Measurements from ENCODE around the gene IL6ST.
"Not testable (repeated sequence)": the region's sequence is repeated elsewhere in the genome, so short reads cannot be mapped to it uniquely, and the experiment has no call there.

The IL6ST gene

DNA sequence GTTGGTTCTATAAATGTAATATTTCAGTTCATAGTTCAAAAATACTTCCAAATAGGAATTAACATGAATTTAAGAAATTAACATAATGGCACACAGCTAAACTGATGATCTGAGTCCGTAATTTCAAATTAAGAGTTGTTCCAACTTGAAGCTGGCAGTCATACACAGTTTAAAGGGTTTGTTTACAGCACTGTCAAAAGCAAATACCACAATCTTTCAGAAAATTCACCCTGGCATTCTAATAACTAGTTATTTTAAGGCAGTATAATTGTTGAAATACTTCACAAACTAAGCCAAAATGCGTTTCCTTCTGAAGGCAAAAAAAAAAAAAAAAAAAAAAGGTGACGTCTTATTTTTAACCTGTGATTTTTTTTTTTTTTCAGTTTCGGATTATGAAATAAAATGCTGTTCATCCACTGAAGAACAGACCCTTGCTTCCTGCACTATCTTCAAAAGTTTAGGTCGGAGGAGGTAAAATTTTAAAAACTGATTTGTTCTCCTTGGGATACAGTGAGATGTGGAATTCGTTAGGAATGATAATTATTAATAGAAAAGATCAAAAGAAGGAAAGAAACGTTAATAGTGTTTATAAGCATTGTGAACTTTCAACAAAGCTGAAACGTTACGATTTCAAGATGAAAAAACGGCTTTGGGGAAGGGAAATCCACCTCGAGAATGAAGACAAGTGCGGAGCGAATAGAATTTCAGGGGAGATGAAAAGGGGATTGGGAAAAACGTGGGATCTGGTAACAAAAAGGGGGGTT is 850 bp downstream of the IL6ST start:
- peak overlapping the region; percentile 99 for H3K4me3 ChIP-seq (ENCODE audit: low read depth, low read length)
- DNase-seq (ENCODE audit: low read depth) = no peak
- TF ChIP-seq, protein P1, sequence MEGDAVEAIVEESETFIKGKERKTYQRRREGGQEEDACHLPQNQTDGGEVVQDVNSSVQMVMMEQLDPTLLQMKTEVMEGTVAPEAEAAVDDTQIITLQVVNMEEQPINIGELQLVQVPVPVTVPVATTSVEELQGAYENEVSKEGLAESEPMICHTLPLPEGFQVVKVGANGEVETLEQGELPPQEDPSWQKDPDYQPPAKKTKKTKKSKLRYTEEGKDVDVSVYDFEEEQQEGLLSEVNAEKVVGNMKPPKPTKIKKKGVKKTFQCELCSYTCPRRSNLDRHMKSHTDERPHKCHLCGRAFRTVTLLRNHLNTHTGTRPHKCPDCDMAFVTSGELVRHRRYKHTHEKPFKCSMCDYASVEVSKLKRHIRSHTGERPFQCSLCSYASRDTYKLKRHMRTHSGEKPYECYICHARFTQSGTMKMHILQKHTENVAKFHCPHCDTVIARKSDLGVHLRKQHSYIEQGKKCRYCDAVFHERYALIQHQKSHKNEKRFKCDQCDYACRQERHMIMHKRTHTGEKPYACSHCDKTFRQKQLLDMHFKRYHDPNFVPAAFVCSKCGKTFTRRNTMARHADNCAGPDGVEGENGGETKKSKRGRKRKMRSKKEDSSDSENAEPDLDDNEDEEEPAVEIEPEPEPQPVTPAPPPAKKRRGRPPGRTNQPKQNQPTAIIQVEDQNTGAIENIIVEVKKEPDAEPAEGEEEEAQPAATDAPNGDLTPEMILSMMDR (IDR thresholded peaks at IDR 0.05; ENCODE audit: low read depth, low read length, missing control alignments) = no peak

DNA sequence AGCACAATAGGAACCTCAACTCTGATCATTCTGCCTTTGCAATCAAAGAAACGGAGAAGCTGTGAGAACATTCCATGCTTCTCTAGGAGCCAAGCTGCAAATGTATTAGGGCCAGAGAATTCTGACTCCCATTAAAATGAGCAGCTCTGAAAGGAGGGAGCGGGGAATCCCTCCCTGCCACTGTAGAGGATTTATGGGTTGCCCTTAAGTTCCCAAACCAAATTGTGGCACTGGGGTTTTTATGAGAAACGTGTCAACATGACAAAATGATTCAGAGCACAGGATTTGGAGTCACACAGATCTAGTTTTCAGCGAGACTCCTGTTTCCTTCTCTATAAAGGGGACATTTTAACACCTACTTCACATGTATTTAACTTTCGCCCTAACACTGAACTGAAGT is 1.8 kb downstream of the IL6ST start:
- TF ChIP-seq, protein P1 (IDR thresholded peaks at IDR 0.05; ENCODE audit: low read depth, low read length, missing control alignments) = no peak
- peak overlapping the region; percentile 99; the same call in 1 of the 2 replicates for H3K4me3 ChIP-seq (ENCODE audit: low read depth, low read length)
- DNase-seq (ENCODE audit: low read depth) = no peak

DNA sequence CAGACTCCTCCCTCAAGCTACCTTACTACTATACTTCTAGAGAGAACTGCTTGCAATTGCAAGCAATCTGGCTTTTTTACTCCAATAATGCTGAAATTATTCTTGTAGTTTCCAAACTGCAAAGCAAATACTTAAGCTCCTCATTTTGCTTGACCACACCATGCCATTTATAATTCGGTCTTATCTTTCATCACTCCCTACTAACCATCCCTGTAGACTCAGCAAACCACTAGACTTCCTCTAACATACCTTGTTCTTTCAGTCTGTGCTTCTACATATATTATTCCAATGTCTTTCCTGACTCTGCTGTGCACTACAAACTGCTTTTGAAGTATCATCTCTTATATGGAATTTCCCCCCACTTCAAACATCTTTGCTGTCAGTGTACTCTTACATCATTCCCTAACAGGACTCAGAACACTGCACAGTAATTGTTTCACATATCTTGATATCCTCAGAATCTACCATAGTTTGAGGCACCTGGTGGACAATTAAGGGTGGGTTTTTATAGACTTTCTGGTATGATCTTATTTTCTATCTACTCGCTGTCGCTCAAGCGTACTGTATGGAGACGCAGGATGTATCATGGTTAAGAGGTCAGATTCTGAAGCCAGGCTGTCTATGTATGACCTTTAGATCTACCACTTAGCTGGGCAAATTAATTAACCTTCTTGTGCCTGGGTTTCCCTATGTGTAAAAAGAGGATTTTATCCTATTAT is 2.8 kb downstream of the IL6ST start:
- TF ChIP-seq, protein P1 (IDR thresholded peaks at IDR 0.05; ENCODE audit: low read depth, low read length, missing control alignments) = no peak
- H3K4me3 ChIP-seq (ENCODE audit: low read depth, low read length) = no peak overlapping the region; the same call in 1 of the 2 replicates
- DNase-seq (ENCODE audit: low read depth) = no peak

DNA sequence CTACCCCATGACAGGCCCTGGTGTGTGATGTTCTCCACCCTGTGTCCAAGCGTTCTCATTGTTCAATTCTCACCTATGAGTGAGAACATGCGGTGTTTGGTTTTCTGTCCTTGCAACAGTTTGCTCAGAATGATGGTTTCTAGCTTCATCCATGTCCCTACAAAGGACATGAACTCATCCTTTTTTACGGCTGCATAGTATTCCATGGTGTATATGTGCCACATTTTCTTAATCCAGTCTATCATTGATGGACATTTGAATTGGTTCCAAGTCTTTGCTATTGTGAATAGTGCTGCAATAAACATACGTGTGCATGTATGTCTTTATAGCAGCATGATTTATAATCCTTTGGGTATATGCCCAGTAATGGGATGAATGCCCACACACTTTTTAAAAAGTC is 3.9 kb downstream of the IL6ST start:
- not testable (repeated sequence) for DNase-seq (ENCODE audit: low read depth); H3K4me3 ChIP-seq (ENCODE audit: low read depth, low read length)

DNA sequence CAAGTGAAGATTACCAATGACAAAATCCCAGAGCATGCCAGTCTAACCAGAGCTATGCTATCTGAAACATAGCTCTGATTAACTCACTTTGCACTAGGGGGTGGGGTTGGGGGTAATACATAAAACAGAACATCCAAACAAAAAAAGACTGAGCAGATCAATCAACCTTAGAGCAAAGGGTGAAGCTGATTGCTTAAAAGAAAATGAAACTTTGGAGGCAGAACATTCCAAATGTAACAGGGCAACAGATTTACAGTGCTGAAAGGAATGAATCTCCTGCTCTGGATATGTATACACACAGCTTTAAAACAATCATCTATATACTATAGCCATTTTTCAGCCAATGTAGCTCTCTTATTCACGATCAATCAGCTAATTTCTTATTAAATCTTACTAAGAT is 4.9 kb downstream of the IL6ST start:
- TF ChIP-seq, protein P1 (IDR thresholded peaks at IDR 0.05; ENCODE audit: low read depth, low read length, missing control alignments) = no peak
- no peak overlapping the region for H3K4me3 ChIP-seq (ENCODE audit: low read depth, low read length)
- no peak for DNase-seq (ENCODE audit: low read depth)

DNA sequence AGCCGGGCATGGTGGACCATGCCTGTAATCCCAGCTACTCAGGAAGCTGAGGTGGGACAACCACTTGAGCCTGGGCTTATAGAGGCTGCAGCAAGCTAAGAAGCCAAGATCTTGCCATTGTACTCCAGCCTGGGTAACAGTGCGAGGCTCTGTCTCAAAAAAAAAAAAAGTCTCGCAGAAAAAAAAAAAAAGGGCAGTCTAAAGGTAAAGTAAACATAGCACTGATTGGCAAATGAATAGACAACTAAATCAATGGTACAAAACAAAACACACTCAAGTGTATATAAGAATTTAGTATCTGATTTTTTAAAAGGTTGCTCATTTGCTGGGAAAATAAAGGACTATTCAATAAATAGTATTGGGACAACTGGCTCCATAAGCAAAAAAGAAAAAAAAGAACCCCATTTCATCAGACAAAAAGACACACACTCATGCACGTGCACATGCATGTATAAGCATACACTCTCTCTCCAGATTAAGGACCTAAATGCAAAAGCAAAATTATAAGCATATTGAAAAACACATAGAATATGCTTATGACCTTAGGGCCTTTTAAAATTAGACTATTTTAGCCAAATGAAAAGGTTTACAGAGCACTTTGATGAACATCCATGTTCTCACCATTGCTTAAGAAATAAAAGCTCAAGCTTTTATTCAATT is 5.7 kb downstream of the IL6ST start:
- TF ChIP-seq, protein P1 (IDR thresholded peaks at IDR 0.05; ENCODE audit: low read depth, low read length, missing control alignments) = no peak
- H3K4me3 ChIP-seq (ENCODE audit: low read depth, low read length) = no peak overlapping the region
- no peak for DNase-seq (ENCODE audit: low read depth)

DNA sequence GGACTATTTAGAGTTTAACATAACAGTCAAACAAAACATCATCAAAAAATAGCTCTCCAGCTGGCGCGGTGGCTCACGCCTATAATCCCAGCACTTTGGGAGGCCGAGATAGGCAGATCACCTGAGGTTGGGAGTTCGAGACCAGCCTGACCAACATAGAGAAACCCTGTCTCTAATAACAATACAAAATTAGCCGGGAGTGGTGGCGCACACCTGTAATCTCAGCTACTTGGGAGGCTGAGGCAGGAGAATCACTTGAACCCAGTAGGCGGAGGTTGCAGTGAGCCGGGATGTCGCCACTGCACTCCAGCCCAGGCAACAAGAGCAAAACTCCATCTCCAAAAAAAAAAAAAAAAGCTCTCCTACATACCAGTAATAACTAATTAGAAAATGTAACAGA is 6.3 kb downstream of the IL6ST start:
- not testable (repeated sequence) for H3K4me3 ChIP-seq (ENCODE audit: low read depth, low read length); DNase-seq (ENCODE audit: low read depth)

Data from GM12864 (cell line).